ENCODE data around the gene NCOA3. TPM values are rescaled to one million over a fixed set of nuclear protein-coding genes. Genes with fewer than 3 reads are reported as not detected.
"Not testable (repeated sequence)": the region's sequence is repeated elsewhere in the genome, so short reads cannot be mapped to it uniquely, and the experiment has no call there.

Gene NCOA3
- polyA plus RNA-seq, 1 of the 3 experiments (the other 2 are of a cell fraction), result 5.8 TPM

DNA sequence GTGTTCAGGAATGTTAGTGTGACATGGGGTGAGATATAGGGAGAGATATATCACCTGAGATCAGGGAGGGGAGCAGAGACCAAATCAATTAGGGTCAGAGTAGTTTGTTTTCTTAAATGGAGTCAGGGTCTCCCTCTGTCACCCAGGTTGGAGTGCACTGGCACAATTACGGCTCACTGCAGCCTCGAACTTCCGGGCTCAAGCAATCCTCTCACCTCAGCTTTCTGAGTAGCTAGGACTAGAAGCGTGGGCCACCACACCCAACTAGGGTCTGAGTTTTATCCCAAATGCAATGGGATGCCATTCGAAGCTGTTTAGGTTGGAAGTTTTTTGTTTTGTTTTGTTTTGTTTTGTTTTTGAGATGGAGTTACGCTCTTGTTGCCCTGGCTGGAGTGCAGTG lies 3.1 kb upstream of the NCOA3 start:
- ChIA-PET POLR2A (no interaction called here), CTCF (no interaction called here)
- 90% methylated on average over 6 of the region's 6 CpGs for WGBS (ENCODE audit: low lambda C conversion rate)
- H3K4me1 ChIP-seq (ENCODE audit: control insufficient read depth in 1 of 2, insufficient read depth in 2 of 2, low read depth in 1 of 2, low read length in 1 of 2), result peaks cover 3 to 7% of the 10 kb centered on the region in 2 experiments; a peak in 3 of 4 replicates
- peaks cover 17% of the 10 kb centered on the region for H3K79me2 ChIP-seq (ENCODE audit: insufficient read depth)
- H3K9me2 ChIP-seq, result no peaks in the 10 kb centered on the region
- no peak overlapping the region for H3K27ac ChIP-seq (ENCODE audit: low read depth in 2 of 2, low read length in 1 of 2)
- TF ChIP-seq, protein P1, sequence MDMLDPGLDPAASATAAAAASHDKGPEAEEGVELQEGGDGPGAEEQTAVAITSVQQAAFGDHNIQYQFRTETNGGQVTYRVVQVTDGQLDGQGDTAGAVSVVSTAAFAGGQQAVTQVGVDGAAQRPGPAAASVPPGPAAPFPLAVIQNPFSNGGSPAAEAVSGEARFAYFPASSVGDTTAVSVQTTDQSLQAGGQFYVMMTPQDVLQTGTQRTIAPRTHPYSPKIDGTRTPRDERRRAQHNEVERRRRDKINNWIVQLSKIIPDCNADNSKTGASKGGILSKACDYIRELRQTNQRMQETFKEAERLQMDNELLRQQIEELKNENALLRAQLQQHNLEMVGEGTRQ (IDR thresholded peaks at IDR 0.05; ENCODE audit: borderline replicate concordance, low read depth, low read length), result no peak
- H4K20me1 ChIP-seq (ENCODE audit: insufficient read depth), result peaks cover under 1% of the 10 kb centered on the region; the same call in 1 of the 2 replicates
- no peak overlapping the region for H3K4me2 ChIP-seq
- H3F3A ChIP-seq (replicated peaks; ENCODE audit: insufficient read depth), result peaks cover 6% of the 10 kb centered on the region
- DNase-seq, result no peak
- H3K9ac ChIP-seq, result no peak overlapping the region
- no peaks in the 10 kb centered on the region for H3K9me3 ChIP-seq
- H3K36me3 ChIP-seq (replicated peaks in 1 of 2; ENCODE audit: control insufficient read depth in 1 of 2, insufficient read depth in 2 of 2, low read length in 1 of 2), result no peaks in the 10 kb centered on the region
- H3K27me3 ChIP-seq (ENCODE audit: insufficient read depth), result no peaks in the 10 kb centered on the region
- no peak overlapping the region for H2AFZ ChIP-seq (ENCODE audit: low read depth)
- no peak overlapping the region for H3K4me3 ChIP-seq (ENCODE audit: low read depth in 2 of 2, low read length in 1 of 2)

- H3K27ac ChIP-seq (ENCODE audit: low read depth in 2 of 2, low read length in 1 of 2), result no peak overlapping the region
- no peaks in the 10 kb centered on the region for H3K27me3 ChIP-seq (ENCODE audit: insufficient read depth)
- H3K9me2 ChIP-seq, result no peaks in the 10 kb centered on the region
- no peak overlapping the region for H3K9ac ChIP-seq
- H3F3A ChIP-seq (replicated peaks; ENCODE audit: insufficient read depth), result peaks cover 6% of the 10 kb centered on the region
- no peaks in the 10 kb centered on the region for H3K36me3 ChIP-seq (replicated peaks in 1 of 2; ENCODE audit: control insufficient read depth in 1 of 2, insufficient read depth in 2 of 2, low read length in 1 of 2)
- H3K4me1 ChIP-seq (ENCODE audit: control insufficient read depth in 1 of 2, insufficient read depth in 2 of 2, low read depth in 1 of 2, low read length in 1 of 2), result peaks cover 0 to 9% of the 10 kb centered on the region in 2 experiments; a peak in 3 of 4 replicates
- H4K20me1 ChIP-seq (ENCODE audit: insufficient read depth), result peaks cover 4% of the 10 kb centered on the region; the same call in 1 of the 2 replicates
- H3K4me3 ChIP-seq (ENCODE audit: low read depth in 2 of 2, low read length in 1 of 2), result no peak overlapping the region
- CTCF ChIA-PET, result interaction anchor here (0.7 kb wide), 1 partner anchor 293 kb away, joined by 3 read pairs; no protein-coding TSS in a partner anchor
- TF ChIP-seq RCOR1 (IDR thresholded peaks at IDR 0.05; ENCODE audit: low read length) (no peak), POLR2AphosphoS5 (IDR thresholded peaks at IDR 0.05; ENCODE audit: low read depth, low read length) (no peak), NFIC (IDR thresholded peaks at IDR 0.05; ENCODE audit: borderline replicate concordance) (no peak), JUND (IDR thresholded peaks at IDR 0.05) (no peak), FOXJ3 (CRISPR knock-in tag; IDR thresholded peaks at IDR 0.05) (no peak), TEAD4 (IDR thresholded peaks at IDR 0.05; ENCODE audit: borderline replicate concordance, insufficient read depth) (no peak), MEF2A (IDR thresholded peaks at IDR 0.05; ENCODE audit: borderline replicate concordance, low read depth) (no peak), RXRA (IDR thresholded peaks at IDR 0.05; ENCODE audit: borderline replicate concordance, low read depth) (no peak), FOXM1 (IDR thresholded peaks at IDR 0.05; ENCODE audit: low read depth) (no peak), CHD2 (IDR thresholded peaks at IDR 0.05; ENCODE audit: low read length, partially characterized antibody) (no peak), EZH2phosphoT487 (IDR thresholded peaks at IDR 0.05; ENCODE audit: borderline replicate concordance, low read depth) (no peak), RAD21 (IDR thresholded peaks at IDR 0.05; ENCODE audit: low read length) (no peak), EP300 (IDR thresholded peaks at IDR 0.05; ENCODE audit: borderline replicate concordance in 1 of 2, low read depth in 1 of 2, low read length in 1 of 2) (no peak)
- TF ChIP-seq, protein P2, sequence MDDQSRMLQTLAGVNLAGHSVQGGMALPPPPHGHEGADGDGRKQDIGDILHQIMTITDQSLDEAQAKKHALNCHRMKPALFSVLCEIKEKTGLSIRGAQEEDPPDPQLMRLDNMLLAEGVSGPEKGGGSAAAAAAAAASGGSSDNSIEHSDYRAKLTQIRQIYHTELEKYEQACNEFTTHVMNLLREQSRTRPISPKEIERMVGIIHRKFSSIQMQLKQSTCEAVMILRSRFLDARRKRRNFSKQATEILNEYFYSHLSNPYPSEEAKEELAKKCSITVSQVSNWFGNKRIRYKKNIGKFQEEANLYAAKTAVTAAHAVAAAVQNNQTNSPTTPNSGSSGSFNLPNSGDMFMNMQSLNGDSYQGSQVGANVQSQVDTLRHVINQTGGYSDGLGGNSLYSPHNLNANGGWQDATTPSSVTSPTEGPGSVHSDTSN (IDR thresholded peaks at IDR 0.05), result no peak
- TF ChIP-seq, protein P3, sequence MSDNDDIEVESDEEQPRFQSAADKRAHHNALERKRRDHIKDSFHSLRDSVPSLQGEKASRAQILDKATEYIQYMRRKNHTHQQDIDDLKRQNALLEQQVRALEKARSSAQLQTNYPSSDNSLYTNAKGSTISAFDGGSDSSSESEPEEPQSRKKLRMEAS (IDR thresholded peaks at IDR 0.05; ENCODE audit: low read depth), result no peak
- no peak overlapping the region for H3K4me2 ChIP-seq
- no peak overlapping the region for H2AFZ ChIP-seq (ENCODE audit: low read depth)
- POLR2A ChIA-PET, result interaction anchor here (0.6 kb wide), 1 partner anchor 101 kb away, joined by 3 read pairs; no protein-coding TSS in a partner anchor
- no peaks in the 10 kb centered on the region for H3K9me3 ChIP-seq
- 97% methylated on average over 5 of the region's 5 CpGs for WGBS (ENCODE audit: low lambda C conversion rate)
- no peak for DNase-seq
- peaks cover 21% of the 10 kb centered on the region for H3K79me2 ChIP-seq (ENCODE audit: insufficient read depth)
Observed at GRCh38 chr20:47499053-47499452, 2.6 kb upstream of the NCOA3 start.

DNA sequence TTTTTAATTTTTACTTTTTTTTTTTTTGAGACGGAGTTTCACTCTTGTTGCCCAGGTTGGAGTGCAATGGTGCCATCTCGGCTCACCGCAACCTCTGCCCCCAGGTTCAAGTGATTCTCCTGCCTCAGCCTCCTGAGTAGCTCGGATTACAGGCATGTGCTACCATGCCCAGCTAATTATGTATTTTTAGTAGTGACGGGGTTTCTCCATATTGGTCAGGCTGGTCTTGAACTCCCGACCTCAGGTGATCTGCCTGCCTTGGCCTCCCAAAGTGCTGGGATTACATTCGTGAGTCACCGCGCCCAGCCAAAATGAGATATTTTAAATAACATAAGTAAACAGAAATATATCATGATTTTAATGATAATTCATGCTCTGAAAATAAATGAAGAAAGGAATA lies 1.6 kb upstream of the NCOA3 start:
- H3K36me3 ChIP-seq (replicated peaks in 1 of 2; ENCODE audit: control insufficient read depth in 1 of 2, insufficient read depth in 2 of 2, low read length in 1 of 2); H3K4me3 ChIP-seq (ENCODE audit: low read depth in 2 of 2, low read length in 1 of 2); H2AFZ ChIP-seq (ENCODE audit: low read depth); POLR2A ChIA-PET; H3K9me3 ChIP-seq; H3K4me2 ChIP-seq; DNase-seq; H3F3A ChIP-seq (replicated peaks; ENCODE audit: insufficient read depth); H4K20me1 ChIP-seq (ENCODE audit: insufficient read depth); H3K4me1 ChIP-seq (ENCODE audit: control insufficient read depth in 1 of 2, insufficient read depth in 2 of 2, low read depth in 1 of 2, low read length in 1 of 2); H3K27ac ChIP-seq (ENCODE audit: low read depth in 2 of 2, low read length in 1 of 2); H3K27me3 ChIP-seq (ENCODE audit: insufficient read depth); H3K9ac ChIP-seq; H3K9me2 ChIP-seq: not testable (repeated sequence)
- peaks cover 32% of the 10 kb centered on the region for H3K79me2 ChIP-seq (ENCODE audit: insufficient read depth)
- 99% methylated on average over 9 of the region's 9 CpGs for WGBS (ENCODE audit: low lambda C conversion rate)
- CTCF ChIA-PET, result interaction anchor here (2.0 to 4.0 kb wide), 2 partner anchors 116 to 227 kb away, joined by 5 to 23 read pairs; no protein-coding TSS in a partner anchor

Measured in SK-N-SH (cell line).